Gastrocnemius medialis (tissue), 4 donors: ENCODE data around the gene TAS1R3. TPM values are rescaled to one million over a fixed set of nuclear protein-coding genes. Genes with fewer than 3 reads are reported as not detected.

ENCODE experiments used
- ATAC-seq, 2 donors: fragments of 150-250 bp; one replicate each; pipeline ENCODE4 v1.9.1; 2016
- DNase-seq, 2 donors: peaks; one replicate each; pipeline ENCODE4 v3.0.0-alpha.2; 2019
- H3K27ac ChIP-seq, 4 donors: fragments of 200-600 bp; sonication (generic); 1 replicate in 1 of 4; 2 replicates in 3 of 4; pipeline ENCODE4 v1.5.1; 2016 to 2018; ENCODE audit warnings: mild to moderate bottlenecking in 2 of 4, moderate library complexity in 1 of 4
- H3K27me3 ChIP-seq, 3 donors: fragments of 200-600 bp; sonication (generic) in 2 of 3; 1 replicate in 1 of 3; 2 replicates in 2 of 3; pipeline versions ENCODE4 v1.5.1 to v1.6.0; 2016 to 2019; ENCODE audit warnings: mild to moderate bottlenecking in 1 of 3, moderate library complexity in 1 of 3
- H3K36me3 ChIP-seq, 2 donors: fragments of 200-600 bp; sonication (generic) in 1 of 2; one replicate each; pipeline ENCODE4 v1.5.1; 2017 to 2018
- H3K4me1 ChIP-seq, 2 donors: fragments of 200-600 bp; sonication (generic) in 1 of 2; one replicate each; pipeline ENCODE4 v1.5.1; 2016 to 2017; ENCODE audit warnings: mild to moderate bottlenecking in 2 of 2
- H3K4me3 ChIP-seq, 4 donors: fragments of 200-600 bp; sonication (generic) in 3 of 4; 1 replicate in 1 of 4; 2 replicates in 3 of 4; pipeline ENCODE4 v1.5.1; 2016 to 2019; ENCODE audit warnings: mild to moderate bottlenecking in 2 of 4
- H3K9me3 ChIP-seq, 3 donors: fragments of 200-600 bp; sonication (generic) in 2 of 3; 1 replicate in 1 of 3; 2 replicates in 2 of 3; pipeline ENCODE4 v1.5.1; 2016 to 2019
- CTCF ChIP-seq, 5 experiments: fragments of 450-650 bp in 3 of 5; fragments of 200-600 bp in 2 of 5; sonication (generic) in 2 of 5; IDR thresholded peaks in 4 of 5; conservative IDR thresholded peaks in 1 of 5; 1 replicate in 4 of 5; 2 replicates in 1 of 5; pipeline ENCODE4 v1.5.1; 2016 to 2019; ENCODE audit warnings: antibody characterized with exemption in 5 of 5, mild to moderate bottlenecking in 3 of 5, moderate library complexity in 3 of 5
- POLR2A ChIP-seq, 2 donors: fragments of 450-650 bp; IDR thresholded peaks; one replicate each; pipeline ENCODE4 v1.6.1; 2017; ENCODE audit warnings: antibody characterized with exemption in 2 of 2, mild to moderate bottlenecking in 2 of 2, moderate library complexity in 2 of 2
- in situ Hi-C, 4 donors: fragments of 200-750 bp; cut with MboI; loops; one replicate each; pipeline versions ENCODE4 v1.15.0 to v1.8.0; 2017; ENCODE audit warnings: low sequenced_read_pairs in 4 of 4
- intact Hi-C: fragments of 100-400 bp; cut with DNase I; formaldehyde crosslinking; loops from one replicate; pipeline ENCODE4 v1.15.1; 2023; ENCODE audit warnings: low total_unique reads
- total RNA-seq, 4 donors: library from RNA; depleted of rRNA; stranded (reverse); fragments of >200 nt; gene quantifications; one replicate each; pipeline versions ENCODE4 v1.1.0 to v1.2.3, GENCODE V29; 2016

TAS1R3 gene
- total RNA-seq, 4 donors from 2014 or later = 0.20 to 0.44 TPM; not detected in 2

GRCh38 chr1:1292442-1292779 is 38.7 kb upstream of the TAS1R3 start:
- H3K4me1 ChIP-seq = no peaks in the 10 kb centered on the region
- intact Hi-C loops = loop anchor here (5.0 kb wide), 1 partner anchor 260 kb away; no protein-coding TSS in a partner anchor
- H3K4me3 ChIP-seq = no peak overlapping the region
- no peaks in the 10 kb centered on the region for H3K9me3 ChIP-seq
- TF ChIP-seq CTCF (IDR thresholded peaks at IDR 0.05 in 4 of 5, conservative IDR thresholded peaks at IDR 0.05 in 1 of 5) (no peak), POLR2A (IDR thresholded peaks at IDR 0.05) (no peak)
- no peak overlapping the region for H3K27ac ChIP-seq
- peaks cover 0 to 8% of the 10 kb centered on the region in 2 donors for H3K36me3 ChIP-seq
- DNase-seq = no peak
- peaks cover 0 to 5% (median 2%) of the 10 kb centered on the region in 3 donors for H3K27me3 ChIP-seq
- in situ Hi-C loops = no loop called here
- ATAC-seq = no peak

- in situ Hi-C loops (no loop called here), intact Hi-C loops (loop anchor here (5.0 kb wide), 1 partner anchor 261 kb away; no protein-coding TSS in a partner anchor)
- H3K27ac ChIP-seq = no peak overlapping the region
- H3K36me3 ChIP-seq = peaks cover 0 to 8% of the 10 kb centered on the region in 2 donors
- H3K4me3 ChIP-seq = no peak overlapping the region
- TF ChIP-seq CTCF (IDR thresholded peaks at IDR 0.05 in 4 of 5, conservative IDR thresholded peaks at IDR 0.05 in 1 of 5) (no peak), POLR2A (IDR thresholded peaks at IDR 0.05) (no peak)
- peaks cover 0 to under 1% (median 0%) of the 10 kb centered on the region in 3 donors for H3K27me3 ChIP-seq
- ATAC-seq (no peak), DNase-seq (no peak)
- H3K4me1 ChIP-seq = no peaks in the 10 kb centered on the region
- no peaks in the 10 kb centered on the region for H3K9me3 ChIP-seq
Observed at GRCh38 chr1:1292851-1293250, 38.2 kb upstream of the TAS1R3 start.

- no peak for DNase-seq
- H3K9me3 ChIP-seq = no peaks in the 10 kb centered on the region
- H3K36me3 ChIP-seq = peaks cover 0 to 8% of the 10 kb centered on the region in 2 donors
- in situ Hi-C loops (no loop called here), intact Hi-C loops (loop anchor here (5.0 kb wide), 1 partner anchor 261 kb away; no protein-coding TSS in a partner anchor)
- no peaks in the 10 kb centered on the region for H3K27me3 ChIP-seq
- H3K27ac ChIP-seq = no peak overlapping the region
- no peaks in the 10 kb centered on the region for H3K4me1 ChIP-seq
- H3K4me3 ChIP-seq = no peak overlapping the region
- ATAC-seq = no peak
- TF ChIP-seq POLR2A (IDR thresholded peaks at IDR 0.05) (no peak), CTCF (IDR thresholded peaks at IDR 0.05 in 4 of 5, conservative IDR thresholded peaks at IDR 0.05 in 1 of 5) (no peak)
Observed at GRCh38 chr1:1293263-1294249, 37.5 kb upstream of the TAS1R3 start.

- Histone ChIP-seq H3K27ac (no peak overlapping the region), H3K4me3 (no peak overlapping the region), H3K27me3 (no peaks in the 10 kb centered on the region), H3K36me3 (peaks cover 0 to 8% of the 10 kb centered on the region in 2 donors), H3K4me1 (no peaks in the 10 kb centered on the region), H3K9me3 (no peaks in the 10 kb centered on the region)
- in situ Hi-C loops = no loop called here
- intact Hi-C loops = loop anchor here (5.0 kb wide), 1 partner anchor 262 kb away; no protein-coding TSS in a partner anchor
- TF ChIP-seq POLR2A (IDR thresholded peaks at IDR 0.05) = no peak
- TF ChIP-seq CTCF (IDR thresholded peaks at IDR 0.05 in 4 of 5, conservative IDR thresholded peaks at IDR 0.05 in 1 of 5) = no peak
- ATAC-seq (no peak), DNase-seq (no peak)
Observed at GRCh38 chr1:1294250-1294890, 36.7 kb upstream of the TAS1R3 start.
